ENCODE measurements around the gene GTF2A1. TPM values are rescaled to one million over a fixed set of nuclear protein-coding genes. Genes with fewer than 3 reads are reported as not detected.

Gene GTF2A1
- 7.3 and 16.0 TPM in 2 replicates for total RNA-seq

DNA sequence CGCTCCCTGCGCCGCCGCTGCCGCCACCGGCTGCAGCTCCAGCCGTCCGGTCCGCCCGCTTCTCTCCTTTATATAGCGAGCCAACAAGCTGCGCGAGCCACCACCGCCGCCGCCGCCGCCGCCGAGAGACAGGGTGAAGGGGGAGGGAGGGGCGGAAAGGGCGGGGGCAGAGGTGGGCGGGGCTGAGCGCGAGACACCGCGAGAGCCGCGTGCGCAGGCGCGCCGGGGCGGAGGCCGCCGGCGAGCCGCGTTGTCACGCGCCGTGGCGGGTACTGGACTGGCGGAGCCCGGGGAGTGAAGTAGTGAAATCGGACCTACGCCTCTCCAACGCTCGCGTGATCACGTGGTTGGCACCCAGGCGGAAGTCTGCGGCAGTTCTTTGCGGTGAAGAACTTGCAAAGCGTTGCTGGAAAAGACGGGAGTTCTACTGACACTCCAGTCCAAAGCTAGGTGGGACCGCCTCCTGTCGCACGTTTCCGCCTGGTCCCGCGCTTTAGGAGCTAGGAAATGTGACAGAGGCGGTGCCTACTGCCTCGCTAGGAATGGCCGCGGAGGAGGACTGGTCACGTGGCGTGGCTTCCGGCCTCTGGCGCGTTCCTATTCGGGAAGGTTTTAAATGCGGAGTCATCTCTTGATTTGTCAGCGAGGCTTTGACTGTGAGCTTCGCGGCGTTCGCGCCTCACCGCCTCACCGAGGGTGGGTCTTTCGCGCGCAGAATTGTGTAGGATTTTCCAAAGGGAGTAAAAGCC, at the start of gene GTF2A1:
TSS of gene GTF2A1 (minus strand) at position 130 of the 749 bp plus-strand sequence. CDS start 441 bp downstream, outside the sequence.

Other genes starting within 250 kb of the GTF2A1 start
- 63.0 and 81.2 TPM in 2 replicates for gene STON2, start 179.4 kb upstream of the GTF2A1 start, total RNA-seq